HCT116 (cell line): ENCODE data around the gene XAGE2. TPM values are rescaled to one million over a fixed set of nuclear protein-coding genes. Genes with fewer than 3 reads are reported as not detected.

Experiments used
- ATAC-seq: fragments of 200-7000 bp; cut with Tn5 transposase; 2 replicates; pipeline ENCODE4 v1.9.1; 2020; ENCODE audit warnings: mild to moderate bottlenecking, moderate library complexity
- Bru-seq: library from RNA; stranded (reverse); fragments of 400-500 nt; gene quantifications from one replicate; lab custom pipeline; 2021; lab: Mats Ljungman, UMichigan
- BruChase-seq, 2 experiments: library from RNA; stranded (reverse); fragments of 400-500 nt; gene quantifications; one replicate each; lab custom pipeline; 2021; lab: Mats Ljungman, UMichigan
- BruUV-seq: library from RNA; stranded (reverse); fragments of 400-500 nt; replicated peaks from 2 replicates; lab custom pipeline; 2021; lab: Mats Ljungman, UMichigan
- CTCF ChIA-PET: fragments of 300-600 bp; sonication (Branson Sonifier 250); formaldehyde crosslinking; loops from one replicate; lab custom pipeline; 2021; ENCODE audit warnings: antibody characterized with exemption; lab: Charles Lee
- POLR2A ChIA-PET: fragments of 300-600, 350-600 bp; sonication (Branson Sonifier 250); formaldehyde crosslinking; loops from one replicate; lab custom pipeline; 2021; ENCODE audit warnings: antibody characterized with exemption; lab: Charles Lee
- RAD21 ChIA-PET, 2 experiments: fragments of 300-600 bp; sonication (Branson Sonifier 250); formaldehyde crosslinking; loops; one replicate each; lab custom pipeline; 2023; ENCODE audit warnings: low total read pairs in 2 of 2; ENCODE audit not compliant: uncharacterized antibody in 2 of 2, unreplicated experiment in 2 of 2, low non-redundant PET in 1 of 2; lab: Charles Lee
- DNase-seq: peaks from one replicate; pipeline ENCODE4 v3.0.0-alpha.2; 2010; ENCODE audit warnings: low read depth, low spot score
- H2AFZ ChIP-seq: fragments of 200-600 bp; shearing (Covaris generic), sonication (generic); 2 replicates; pipeline ENCODE4 v1.6.1; 2017; ENCODE audit warnings: low read depth, mixed run types, mixed read lengths, antibody characterized with exemption, low read length; ENCODE audit not compliant: poor library complexity, severe bottlenecking
- H3K27ac ChIP-seq: 2 replicates; pipeline ENCODE4 v1.5.1; 2012; ENCODE audit warnings: low read depth, low read length
- H3K27me3 ChIP-seq: fragments of 200-600 bp; sonication (generic); 2 replicates; pipeline ENCODE4 v1.6.1; 2016; ENCODE audit warnings: mixed run types, low read length, mixed read lengths; ENCODE audit not compliant: insufficient read depth
- H3K36me3 ChIP-seq, 2 experiments: fragments of 200-500 bp in 1 of 2; fragments of 200-600 bp in 1 of 2; sonication (Bioruptor generic) in 1 of 2; sonication (generic) in 1 of 2; 2 replicates each; pipeline versions ENCODE4 v1.5.1 to v1.6.1; 2014 to 2016; ENCODE audit warnings: low read length in 2 of 2, inconsistent platforms in 1 of 2, mixed read lengths in 1 of 2, mixed run types in 1 of 2; ENCODE audit not compliant: insufficient read depth in 2 of 2, control insufficient read depth in 1 of 2
- H3K4me1 ChIP-seq, 2 experiments: fragments of 200-600 bp in 1 of 2; sonication (generic) in 1 of 2; 2 replicates each; pipeline versions ENCODE4 v1.5.1 to v1.6.1; 2012 to 2017; ENCODE audit warnings: low read length in 2 of 2, inconsistent platforms in 1 of 2, mild to moderate bottlenecking in 1 of 2, mixed read lengths in 1 of 2, mixed run types in 1 of 2, moderate library complexity in 1 of 2; ENCODE audit not compliant: insufficient read depth in 2 of 2, control insufficient read depth in 1 of 2
- H3K4me2 ChIP-seq: fragments of 200-600 bp; sonication (generic); 2 replicates; pipeline ENCODE4 v1.6.1; 2017; ENCODE audit warnings: mixed run types, low read length, mixed read lengths
- H3K4me3 ChIP-seq, 2 experiments: fragments of 200-600 bp in 1 of 2; sonication (generic) in 1 of 2; replicated peaks in 1 of 2; 2 replicates each; pipeline ENCODE4 v1.5.1; 2011 to 2016; ENCODE audit warnings: low read length in 2 of 2, control low read depth in 1 of 2, low read depth in 1 of 2, mild to moderate bottlenecking in 1 of 2, mixed read lengths in 1 of 2, mixed run types in 1 of 2
- H3K79me2 ChIP-seq: fragments of 200-600 bp; sonication (generic); 2 replicates; pipeline ENCODE4 v1.6.1; 2017; ENCODE audit warnings: mild to moderate bottlenecking, mixed run types, low read length, moderate library complexity, mixed read lengths; ENCODE audit not compliant: insufficient read depth
- H3K9ac ChIP-seq: fragments of 200-600 bp; sonication (generic); 2 replicates; pipeline ENCODE4 v1.6.1; 2016; ENCODE audit warnings: low read length, mixed read lengths
- H3K9me2 ChIP-seq: fragments of 200-600 bp; sonication (generic), shearing (Covaris generic); 2 replicates; pipeline ENCODE4 v1.6.1; 2017; ENCODE audit warnings: mixed run types, mild to moderate bottlenecking, moderate library complexity; ENCODE audit not compliant: insufficient read depth
- H3K9me3 ChIP-seq, 2 experiments: fragments of 200-500 bp in 1 of 2; fragments of 200-600 bp in 1 of 2; sonication (Bioruptor generic) in 1 of 2; sonication (generic) in 1 of 2; 2 replicates each; pipeline ENCODE4 v1.6.1; 2014 to 2017; ENCODE audit warnings: low read length in 2 of 2, mixed read lengths in 2 of 2, inconsistent platforms in 1 of 2, low read depth in 1 of 2, mild to moderate bottlenecking in 1 of 2, mixed run types in 1 of 2, moderate library complexity in 1 of 2; ENCODE audit not compliant: control insufficient read depth in 1 of 2, insufficient read depth in 1 of 2
- H4K20me1 ChIP-seq: fragments of 200-600 bp; sonication (generic), shearing (Covaris generic); 2 replicates; pipeline ENCODE4 v1.6.1; 2017; ENCODE audit warnings: mixed run types, mild to moderate bottlenecking, moderate library complexity; ENCODE audit not compliant: insufficient read depth
- ATF3 ChIP-seq: IDR thresholded peaks from 2 replicates; pipeline ENCODE4 v1.6.1; 2012
- CBX3 ChIP-seq: IDR thresholded peaks from 2 replicates; pipeline ENCODE4 v1.6.1; 2012; ENCODE audit warnings: low read depth
- CEBPB ChIP-seq: IDR thresholded peaks from 2 replicates; pipeline ENCODE4 v1.6.1; 2012; ENCODE audit warnings: low read depth
- EZH2 ChIP-seq: fragments of 200-600 bp; sonication (generic); IDR thresholded peaks from 2 replicates; pipeline ENCODE4 v1.6.1; 2017; ENCODE audit warnings: antibody characterized with exemption, mixed run types
- EZH2phosphoT487 ChIP-seq: fragments of 200-600 bp; IDR thresholded peaks from 2 replicates; pipeline ENCODE4 v1.6.1; 2018; ENCODE audit warnings: antibody characterized with exemption, borderline replicate concordance
- FOSL1 ChIP-seq: IDR thresholded peaks from 2 replicates; pipeline ENCODE4 v1.6.1; 2012; ENCODE audit warnings: low read depth
- JUND ChIP-seq: IDR thresholded peaks from 2 replicates; pipeline ENCODE4 v1.6.1; 2012
- POLR2A ChIP-seq: IDR thresholded peaks from 2 replicates; pipeline ENCODE4 v1.7.0; 2011; ENCODE audit warnings: borderline replicate concordance; ENCODE audit not compliant: insufficient read depth, insufficient read length; ENCODE audit errors: extremely low read depth
- RAD21 ChIP-seq: IDR thresholded peaks from 2 replicates; pipeline ENCODE4 v1.6.1; 2012; ENCODE audit warnings: low read depth, mild to moderate bottlenecking
- SIN3A ChIP-seq: IDR thresholded peaks from 2 replicates; pipeline ENCODE4 v1.6.1; 2012; ENCODE audit warnings: low read depth
- SP1 ChIP-seq: IDR thresholded peaks from 2 replicates; pipeline ENCODE4 v1.6.1; 2012; ENCODE audit warnings: low read depth
- SRF ChIP-seq: IDR thresholded peaks from 2 replicates; pipeline ENCODE4 v1.6.1; 2012; ENCODE audit warnings: low read depth
- TCF7L2 ChIP-seq: IDR thresholded peaks from 2 replicates; pipeline ENCODE4 v1.7.0; 2011; ENCODE audit warnings: borderline replicate concordance, inconsistent platforms; ENCODE audit not compliant: insufficient read depth, insufficient read length; ENCODE audit errors: extremely low read depth
- YY1 ChIP-seq: IDR thresholded peaks from 2 replicates; pipeline ENCODE4 v1.6.1; 2011; ENCODE audit warnings: low read length, low read depth, moderate library complexity, mild to moderate bottlenecking; ENCODE audit not compliant: insufficient replicate concordance; ENCODE audit errors: extremely low read depth
- ZFX ChIP-seq: fragments of 450-650 bp; IDR thresholded peaks from 2 replicates; pipeline ENCODE4 v1.6.1; 2017
- intact Hi-C: fragments of 100-400 bp; cut with micrococcal nuclease; formaldehyde crosslinking; loops from 2 replicates; pipeline ENCODE4 v1.10.0; 2022
- long read RNA-seq: library from polyadenylated mRNA; unstranded; transcript quantifications from one replicate; pipeline ENCODE4 v2.0.0, GENCODE V29; 2021; ENCODE audit not compliant: unreplicated experiment
- polyA plus RNA-seq: library from polyadenylated mRNA; unstranded; fragments of >200 nt; gene quantifications from 2 replicates; pipeline ENCODE4 v1.2.1, GENCODE V29; 2012; ENCODE audit warnings: missing spikeins
- total RNA-seq: library from RNA; stranded (reverse); gene quantifications from one replicate; pipeline ENCODE4 v1.2.1, GENCODE V29; 2021; ENCODE audit not compliant: unreplicated experiment
- TF ChIP-seq, protein P1 (sequence below): IDR thresholded peaks from 2 replicates; pipeline ENCODE4 v1.6.1; 2011; ENCODE audit warnings: mild to moderate bottlenecking, low read length, moderate library complexity; ENCODE audit not compliant: insufficient replicate concordance; ENCODE audit errors: extremely low read depth
- TF ChIP-seq, protein P2 (sequence below): IDR thresholded peaks from 2 replicates; pipeline ENCODE4 v1.6.1; 2012
- TF ChIP-seq, protein P3 (sequence below): IDR thresholded peaks from 2 replicates; pipeline ENCODE4 v1.6.1; 2012; ENCODE audit warnings: low read depth
- TF ChIP-seq, protein P4 (sequence below), 3 experiments: fragments of 200-600 bp in 1 of 3; sonication (generic) in 1 of 3; IDR thresholded peaks in 2 of 3; conservative IDR thresholded peaks in 1 of 3; 2 replicates each; pipeline ENCODE4 v1.5.1; 2012 to 2017; ENCODE audit warnings: low read depth in 2 of 3, low read length in 2 of 3, antibody characterized with exemption in 1 of 3, borderline replicate concordance in 1 of 3, control low read depth in 1 of 3, mild to moderate bottlenecking in 1 of 3, mixed read lengths in 1 of 3, mixed run types in 1 of 3, moderate library complexity in 1 of 3; ENCODE audit not compliant: insufficient read depth in 1 of 3

XAGE2 gene
- not detected for total RNA-seq
- not detected in 2 replicates for polyA plus RNA-seq
- Bru-seq, nascent RNA, result not detected
- not detected for BruChase-seq, experiment 1, labeled RNA remaining after a 6-hour chase
- BruChase-seq, experiment 2, labeled RNA remaining after a 2-hour chase, result percentile 11 among the genes with signal in this experiment
- long read RNA-seq, result 0 reads

GRCh38 chrX:52368368-52369055 is at the start of gene XAGE2:
Gene XAGE2, plus strand, starts transcription at chrX:52369021. Its CDS starts 994 bp downstream, at chrX:52370015.
- Histone ChIP-seq H3K4me1 (no peaks in the 10 kb centered on the region), H3K4me2 (no peak within 1 kb of the TSS), H3K9ac (no peak within 1 kb of the TSS), H3K27ac (no peak within 1 kb of the TSS), H2AFZ (no peak within 1 kb of the TSS), H3K9me3 (no peaks in the 10 kb centered on the region), H3K79me2 (no peaks in the 10 kb centered on the region), H4K20me1 (no peaks in the 10 kb centered on the region)
- ChIA-PET POLR2A (no interaction called here), RAD21 (no interaction called here), CTCF (no interaction called here)
- intact Hi-C loops, result no loop called here
- DNase-seq, result no peak
- TF ChIP-seq, protein P1, sequence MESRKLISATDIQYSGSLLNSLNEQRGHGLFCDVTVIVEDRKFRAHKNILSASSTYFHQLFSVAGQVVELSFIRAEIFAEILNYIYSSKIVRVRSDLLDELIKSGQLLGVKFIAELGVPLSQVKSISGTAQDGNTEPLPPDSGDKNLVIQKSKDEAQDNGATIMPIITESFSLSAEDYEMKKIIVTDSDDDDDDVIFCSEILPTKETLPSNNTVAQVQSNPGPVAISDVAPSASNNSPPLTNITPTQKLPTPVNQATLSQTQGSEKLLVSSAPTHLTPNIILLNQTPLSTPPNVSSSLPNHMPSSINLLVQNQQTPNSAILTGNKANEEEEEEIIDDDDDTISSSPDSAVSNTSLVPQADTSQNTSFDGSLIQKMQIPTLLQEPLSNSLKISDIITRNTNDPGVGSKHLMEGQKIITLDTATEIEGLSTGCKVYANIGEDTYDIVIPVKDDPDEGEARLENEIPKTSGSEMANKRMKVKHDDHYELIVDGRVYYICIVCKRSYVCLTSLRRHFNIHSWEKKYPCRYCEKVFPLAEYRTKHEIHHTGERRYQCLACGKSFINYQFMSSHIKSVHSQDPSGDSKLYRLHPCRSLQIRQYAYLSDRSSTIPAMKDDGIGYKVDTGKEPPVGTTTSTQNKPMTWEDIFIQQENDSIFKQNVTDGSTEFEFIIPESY, result no peak
- TF ChIP-seq, protein P2, sequence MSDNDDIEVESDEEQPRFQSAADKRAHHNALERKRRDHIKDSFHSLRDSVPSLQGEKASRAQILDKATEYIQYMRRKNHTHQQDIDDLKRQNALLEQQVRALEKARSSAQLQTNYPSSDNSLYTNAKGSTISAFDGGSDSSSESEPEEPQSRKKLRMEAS, result no peak
- TF ChIP-seq RAD21 (no peak), YY1 (no peak), SP1 (no peak), CBX3 (no peak), ZFX (no peak), EZH2 (no peak), SRF (no peak), EZH2phosphoT487 (no peak), ATF3 (no peak), JUND (no peak), CEBPB (no peak), TCF7L2 (no peak), FOSL1 (no peak), POLR2A (no peak), SIN3A (no peak)
- TF ChIP-seq, protein P3, sequence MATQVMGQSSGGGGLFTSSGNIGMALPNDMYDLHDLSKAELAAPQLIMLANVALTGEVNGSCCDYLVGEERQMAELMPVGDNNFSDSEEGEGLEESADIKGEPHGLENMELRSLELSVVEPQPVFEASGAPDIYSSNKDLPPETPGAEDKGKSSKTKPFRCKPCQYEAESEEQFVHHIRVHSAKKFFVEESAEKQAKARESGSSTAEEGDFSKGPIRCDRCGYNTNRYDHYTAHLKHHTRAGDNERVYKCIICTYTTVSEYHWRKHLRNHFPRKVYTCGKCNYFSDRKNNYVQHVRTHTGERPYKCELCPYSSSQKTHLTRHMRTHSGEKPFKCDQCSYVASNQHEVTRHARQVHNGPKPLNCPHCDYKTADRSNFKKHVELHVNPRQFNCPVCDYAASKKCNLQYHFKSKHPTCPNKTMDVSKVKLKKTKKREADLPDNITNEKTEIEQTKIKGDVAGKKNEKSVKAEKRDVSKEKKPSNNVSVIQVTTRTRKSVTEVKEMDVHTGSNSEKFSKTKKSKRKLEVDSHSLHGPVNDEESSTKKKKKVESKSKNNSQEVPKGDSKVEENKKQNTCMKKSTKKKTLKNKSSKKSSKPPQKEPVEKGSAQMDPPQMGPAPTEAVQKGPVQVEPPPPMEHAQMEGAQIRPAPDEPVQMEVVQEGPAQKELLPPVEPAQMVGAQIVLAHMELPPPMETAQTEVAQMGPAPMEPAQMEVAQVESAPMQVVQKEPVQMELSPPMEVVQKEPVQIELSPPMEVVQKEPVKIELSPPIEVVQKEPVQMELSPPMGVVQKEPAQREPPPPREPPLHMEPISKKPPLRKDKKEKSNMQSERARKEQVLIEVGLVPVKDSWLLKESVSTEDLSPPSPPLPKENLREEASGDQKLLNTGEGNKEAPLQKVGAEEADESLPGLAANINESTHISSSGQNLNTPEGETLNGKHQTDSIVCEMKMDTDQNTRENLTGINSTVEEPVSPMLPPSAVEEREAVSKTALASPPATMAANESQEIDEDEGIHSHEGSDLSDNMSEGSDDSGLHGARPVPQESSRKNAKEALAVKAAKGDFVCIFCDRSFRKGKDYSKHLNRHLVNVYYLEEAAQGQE, result no peak
- TF ChIP-seq, protein P4, sequence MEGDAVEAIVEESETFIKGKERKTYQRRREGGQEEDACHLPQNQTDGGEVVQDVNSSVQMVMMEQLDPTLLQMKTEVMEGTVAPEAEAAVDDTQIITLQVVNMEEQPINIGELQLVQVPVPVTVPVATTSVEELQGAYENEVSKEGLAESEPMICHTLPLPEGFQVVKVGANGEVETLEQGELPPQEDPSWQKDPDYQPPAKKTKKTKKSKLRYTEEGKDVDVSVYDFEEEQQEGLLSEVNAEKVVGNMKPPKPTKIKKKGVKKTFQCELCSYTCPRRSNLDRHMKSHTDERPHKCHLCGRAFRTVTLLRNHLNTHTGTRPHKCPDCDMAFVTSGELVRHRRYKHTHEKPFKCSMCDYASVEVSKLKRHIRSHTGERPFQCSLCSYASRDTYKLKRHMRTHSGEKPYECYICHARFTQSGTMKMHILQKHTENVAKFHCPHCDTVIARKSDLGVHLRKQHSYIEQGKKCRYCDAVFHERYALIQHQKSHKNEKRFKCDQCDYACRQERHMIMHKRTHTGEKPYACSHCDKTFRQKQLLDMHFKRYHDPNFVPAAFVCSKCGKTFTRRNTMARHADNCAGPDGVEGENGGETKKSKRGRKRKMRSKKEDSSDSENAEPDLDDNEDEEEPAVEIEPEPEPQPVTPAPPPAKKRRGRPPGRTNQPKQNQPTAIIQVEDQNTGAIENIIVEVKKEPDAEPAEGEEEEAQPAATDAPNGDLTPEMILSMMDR (IDR thresholded peaks at IDR 0.05 in 2 of 3, conservative IDR thresholded peaks at IDR 0.05 in 1 of 3; ENCODE audit: borderline replicate concordance in 1 of 3, insufficient read depth in 1 of 3, low read depth in 2 of 3, low read length in 2 of 3), result no peak
- TF ChIP-seq, all 23 proteins: peak for 0
- Histone ChIP-seq H3K36me3 (no peaks in the 10 kb centered on the region), H3K27me3 (peaks cover 11% of the 10 kb centered on the region; the same call in 1 of the 2 replicates), H3K4me3 (no peak within 1 kb of the TSS), H3K9me2 (no peaks in the 10 kb centered on the region)
- BruUV-seq, result no TSS peak
- no peak for ATAC-seq
